Panc1 (cell line): ENCODE results near the gene C5orf24. TPM values are rescaled to one million over a fixed set of nuclear protein-coding genes. Genes with fewer than 3 reads are reported as not detected.

Experiments used
- ATAC-seq: fragments of 200-7000 bp; cut with Tn5 transposase; 2 replicates; pipeline ENCODE4 v1.9.1; 2020; ENCODE audit warnings: mild to moderate bottlenecking, moderate library complexity
- Bru-seq: library from RNA; stranded (reverse); fragments of 400-500 nt; gene quantifications from one replicate; lab custom pipeline; 2021; lab: Mats Ljungman, UMichigan
- BruChase-seq, 2 experiments: library from RNA; stranded (reverse); fragments of 400-500 nt; gene quantifications; one replicate each; lab custom pipeline; 2021; lab: Mats Ljungman, UMichigan
- BruUV-seq: library from RNA; stranded (reverse); fragments of 400-500 nt; replicated peaks from 2 replicates; lab custom pipeline; 2021; lab: Mats Ljungman, UMichigan
- CTCF ChIA-PET: fragments of 300-600 bp; sonication (Branson Sonifier 250); formaldehyde crosslinking; loops from one replicate; lab custom pipeline; 2022; ENCODE audit warnings: antibody characterized with exemption; lab: Charles Lee
- POLR2A ChIA-PET: fragments of 300-600 bp; sonication (Branson Sonifier 250); formaldehyde crosslinking; loops from one replicate; lab custom pipeline; 2022; ENCODE audit warnings: antibody characterized with exemption; lab: Charles Lee
- DNase-seq: peaks from one replicate; pipeline ENCODE4 v3.0.0-alpha.2; 2010; ENCODE audit warnings: low read depth, low spot score
- H3K27ac ChIP-seq: 2 replicates; pipeline ENCODE4 v1.5.1; 2011; ENCODE audit warnings: mild to moderate bottlenecking, low read length, inconsistent platforms
- H3K27me3 ChIP-seq: fragments of 200-500 bp; sonication (Bioruptor generic); 2 replicates; pipeline ENCODE4 v1.6.0; 2014; ENCODE audit warnings: low read length, inconsistent platforms; ENCODE audit not compliant: control insufficient read depth, insufficient read depth
- H3K36me3 ChIP-seq: fragments of 200-500 bp; sonication (Bioruptor generic); 2 replicates; pipeline ENCODE4 v1.5.1; 2014; ENCODE audit warnings: inconsistent platforms, mild to moderate bottlenecking, low read length, moderate library complexity; ENCODE audit not compliant: control insufficient read depth, insufficient read depth
- H3K4me1 ChIP-seq: 2 replicates; pipeline ENCODE4 v1.5.1; 2011; ENCODE audit warnings: inconsistent platforms, mild to moderate bottlenecking, low read length, moderate library complexity; ENCODE audit not compliant: control insufficient read depth, insufficient read depth
- H3K4me3 ChIP-seq, 2 experiments: 2 replicates each; pipeline ENCODE4 v1.5.1; 2011 to 2012; ENCODE audit warnings: low read depth in 2 of 2, low read length in 2 of 2, mild to moderate bottlenecking in 2 of 2, inconsistent platforms in 1 of 2, moderate library complexity in 1 of 2
- H3K9me3 ChIP-seq: fragments of 200-500 bp; sonication (Bioruptor generic); 2 replicates; pipeline ENCODE4 v1.5.1; 2014; ENCODE audit warnings: low read depth, mild to moderate bottlenecking, inconsistent platforms, low read length, moderate library complexity; ENCODE audit not compliant: control insufficient read depth, insufficient read depth
- CTCF ChIP-seq: fragments of 450-650 bp; IDR thresholded peaks from 2 replicates; pipeline ENCODE4 v1.5.1; 2017; ENCODE audit warnings: mild to moderate bottlenecking
- POLR2AphosphoS5 ChIP-seq: IDR thresholded peaks from 2 replicates; pipeline ENCODE4 v1.6.1; 2012; ENCODE audit warnings: mild to moderate bottlenecking, low read depth, low read length, moderate library complexity
- REST ChIP-seq, 2 experiments: IDR thresholded peaks; 2 replicates each; pipeline ENCODE4 v1.6.1; 2011 to 2012; ENCODE audit warnings: low read depth in 2 of 2, control low read depth in 1 of 2, low read length in 1 of 2, mild to moderate bottlenecking in 1 of 2, moderate library complexity in 1 of 2; ENCODE audit not compliant: insufficient read depth in 1 of 2
- SIN3A ChIP-seq: IDR thresholded peaks from 2 replicates; pipeline ENCODE4 v1.6.1; 2012; ENCODE audit warnings: low read depth, mild to moderate bottlenecking, low read length, moderate library complexity, borderline replicate concordance; ENCODE audit not compliant: insufficient read depth
- TCF7L2 ChIP-seq: IDR thresholded peaks from 2 replicates; pipeline ENCODE4 v1.6.1; 2011; ENCODE audit warnings: mild to moderate bottlenecking, low read depth, low read length, inconsistent platforms
- in situ Hi-C: cut with HindIII; loops from 2 replicates; pipeline ENCODE4 v1.10.0; 2016; ENCODE audit warnings: low sequenced_read_pairs, low pct_unique_long_range_greater_than_20kb
- intact Hi-C: fragments of 100-400 bp; cut with micrococcal nuclease; formaldehyde crosslinking; loops from one replicate; pipeline ENCODE4 v1.10.0; 2022; ENCODE audit not compliant: unreplicated experiment
- long read RNA-seq: library from polyadenylated mRNA; unstranded; transcript quantifications from one replicate; pipeline ENCODE4 v2.0.0, GENCODE V29; 2021; ENCODE audit not compliant: unreplicated experiment
- polyA plus RNA-seq: library from polyadenylated mRNA; unstranded; fragments of >200 nt; gene quantifications from one replicate; pipeline ENCODE4 v1.2.1, GENCODE V29; 2012; ENCODE audit warnings: missing spikeins; ENCODE audit not compliant: insufficient read length
- total RNA-seq: library from RNA; stranded (reverse); gene quantifications from one replicate; pipeline ENCODE4 v1.2.1, GENCODE V29; 2021; ENCODE audit not compliant: unreplicated experiment

The C5orf24 gene
- total RNA-seq (51.7 TPM), Bru-seq, nascent RNA (percentile 94 among the genes with signal in this experiment), BruChase-seq, experiment 1, labeled RNA remaining after a 2-hour chase (percentile 98 among the genes with signal in this experiment), BruChase-seq, experiment 2, labeled RNA remaining after a 6-hour chase (percentile 98 among the genes with signal in this experiment)
- polyA plus RNA-seq, result 34.8 TPM
- long read RNA-seq, full-length matches to known transcripts, result 68 of 77 reads
- long read RNA-seq, partial matches to known transcripts, result 0 of 77 reads
- long read RNA-seq, other reads (novel, unspliced or antisense), result 9 of 77 reads

GRCh38 chr5:134845852-134846640 is at the start of gene C5orf24:
Gene C5orf24 (plus strand): TSS chr5:134845968. CDS start chr5:134854901, 8,933 bp downstream.
- Histone ChIP-seq H3K27ac (peak within 1 kb of the TSS; percentile 94), H3K27me3 (no peaks in the 10 kb centered on the region), H3K4me3 (peak within 1 kb of the TSS; percentile 73 to 88), H3K4me1 (peaks cover 12% of the 10 kb centered on the region), H3K9me3 (no peaks in the 10 kb centered on the region), H3K36me3 (peaks cover 6% of the 10 kb centered on the region)
- ChIA-PET POLR2A (interaction anchor here (0.5 to 1.0 kb wide), 3 partner anchors 58 to 259 kb away, joined by 3 to 7 read pairs (median 4); partner anchors contain the start of gene PCBD2), CTCF (no interaction called here)
- peak; percentile 88 for DNase-seq
- ATAC-seq, result peak; percentile 98
- intact Hi-C loops, result no loop called here
- no TSS peak for BruUV-seq
- no peak for TF ChIP-seq TCF7L2
- no peak for TF ChIP-seq REST (IDR thresholded peaks at IDR 0.05; ENCODE audit: insufficient read depth in 1 of 2, low read depth in 2 of 2, low read length in 1 of 2)
- TF ChIP-seq CTCF, result no peak
- TF ChIP-seq SIN3A, result peak; percentile 89; the same call in 1 of the 2 replicates
- peak; percentile 98 for TF ChIP-seq POLR2AphosphoS5
- in situ Hi-C loops, result no loop called here

GRCh38 chr5:134798468-134798867 is 47.3 kb upstream of the C5orf24 start:
- CTCF ChIA-PET, result interaction anchor here (0.6 kb wide), 1 partner anchor 50 kb away, joined by 5 read pairs; no protein-coding TSS in a partner anchor
- BruUV-seq, result no TSS peak

More at GRCh38 chr5:134798468-134798867, 47.3 kb upstream of the C5orf24 start:
- no peaks in the 10 kb centered on the region for H3K4me1 ChIP-seq
- H3K36me3 ChIP-seq, result peaks cover 23% of the 10 kb centered on the region
- in situ Hi-C loops, result no loop called here
- no peaks in the 10 kb centered on the region for H3K9me3 ChIP-seq
- POLR2A ChIA-PET, result no interaction called here
- intact Hi-C loops, result no loop called here
- ATAC-seq (no peak), DNase-seq (no peak)
- no peaks in the 10 kb centered on the region for H3K27me3 ChIP-seq
- no peak overlapping the region for H3K27ac ChIP-seq
- no peak overlapping the region for H3K4me3 ChIP-seq
- TF ChIP-seq REST (IDR thresholded peaks at IDR 0.05; ENCODE audit: insufficient read depth in 1 of 2, low read depth in 2 of 2, low read length in 1 of 2) (no peak), POLR2AphosphoS5 (no peak), TCF7L2 (no peak), SIN3A (no peak), CTCF (no peak)
